Colonic mucosa (tissue), 4 donors: ENCODE data around the gene ARHGAP6. TPM values are rescaled to one million over a fixed set of nuclear protein-coding genes. Genes with fewer than 3 reads are reported as not detected.

ENCODE experiments used
- DNase-seq: peaks from one replicate; pipeline ENCODE4 v3.0.0-alpha.2; 2020
- H3K27ac ChIP-seq: fragments of 200-600 bp; one replicate; pipeline ENCODE4 v1.8.0; 2021
- H3K27me3 ChIP-seq: fragments of 200-600 bp; one replicate; pipeline ENCODE4 v1.8.0; 2021
- H3K36me3 ChIP-seq: fragments of 200-600 bp; one replicate; pipeline ENCODE4 v1.8.0; 2021
- H3K4me1 ChIP-seq: fragments of 200-600 bp; one replicate; pipeline ENCODE4 v1.8.0; 2021; ENCODE audit warnings: mild to moderate bottlenecking
- H3K4me3 ChIP-seq: fragments of 200-600 bp; one replicate; pipeline ENCODE4 v1.8.0; 2021
- H3K9ac ChIP-seq, 2 donors: one replicate each; pipeline ENCODE4 v1.7.0; 2013; ENCODE audit warnings: control low read depth in 2 of 2, low read depth in 2 of 2, low read length in 2 of 2
- H3K9me3 ChIP-seq: fragments of 200-600 bp; one replicate; pipeline ENCODE4 v1.8.0; 2021
- intact Hi-C: fragments of 100-400 bp; cut with DNase I; formaldehyde crosslinking; loops from one replicate; pipeline ENCODE4 v1.14.1; 2022
- total RNA-seq, 2 donors: library from RNA; stranded (reverse); fragmentation: NEBNext Ultra II Directional in 1 of 2; extraction: Animal tissue kit (Norgen Biotek cat#: 25700) in 1 of 2; gene quantifications; one replicate each; pipeline ENCODE4 v1.2.1, GENCODE V29; 2021
- TF ChIP-seq, protein P1 (sequence below): fragments of 200-600 bp; IDR thresholded peaks from one replicate; pipeline ENCODE4 v1.8.0; 2022; ENCODE audit warnings: antibody characterized with exemption, mild to moderate bottlenecking
- donor health status: healthy.
- donor health status: DM: no; HTN: no; CAD: no.
- donor health status: DM: no; HTN: no; CAD: no.

Gene ARHGAP6
- total RNA-seq, 2 donors from 2014 or later, result 1.1 to 5.0 TPM

DNA sequence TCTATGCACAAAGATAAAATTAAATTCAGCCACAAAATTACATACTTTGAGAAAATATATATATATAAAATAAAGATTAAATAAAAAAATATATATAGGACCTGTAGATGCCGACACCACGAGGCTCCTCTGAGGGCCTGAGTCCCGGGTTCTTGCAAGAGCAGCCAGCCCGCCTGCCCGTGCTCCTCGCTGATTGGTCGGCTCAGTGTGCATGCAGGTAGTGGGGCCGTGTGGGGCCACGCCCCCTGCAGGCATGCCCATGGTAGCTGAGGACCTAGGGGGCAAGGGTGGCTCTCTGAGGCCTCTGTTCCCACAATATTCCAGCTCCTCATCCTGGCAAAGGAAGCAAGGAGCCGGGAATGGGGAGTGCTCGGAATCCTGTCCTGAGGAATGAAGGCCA, 453.0 kb downstream of the ARHGAP6 start:
- no peaks in the 10 kb centered on the region for H3K4me1 ChIP-seq
- TF ChIP-seq, protein P1, sequence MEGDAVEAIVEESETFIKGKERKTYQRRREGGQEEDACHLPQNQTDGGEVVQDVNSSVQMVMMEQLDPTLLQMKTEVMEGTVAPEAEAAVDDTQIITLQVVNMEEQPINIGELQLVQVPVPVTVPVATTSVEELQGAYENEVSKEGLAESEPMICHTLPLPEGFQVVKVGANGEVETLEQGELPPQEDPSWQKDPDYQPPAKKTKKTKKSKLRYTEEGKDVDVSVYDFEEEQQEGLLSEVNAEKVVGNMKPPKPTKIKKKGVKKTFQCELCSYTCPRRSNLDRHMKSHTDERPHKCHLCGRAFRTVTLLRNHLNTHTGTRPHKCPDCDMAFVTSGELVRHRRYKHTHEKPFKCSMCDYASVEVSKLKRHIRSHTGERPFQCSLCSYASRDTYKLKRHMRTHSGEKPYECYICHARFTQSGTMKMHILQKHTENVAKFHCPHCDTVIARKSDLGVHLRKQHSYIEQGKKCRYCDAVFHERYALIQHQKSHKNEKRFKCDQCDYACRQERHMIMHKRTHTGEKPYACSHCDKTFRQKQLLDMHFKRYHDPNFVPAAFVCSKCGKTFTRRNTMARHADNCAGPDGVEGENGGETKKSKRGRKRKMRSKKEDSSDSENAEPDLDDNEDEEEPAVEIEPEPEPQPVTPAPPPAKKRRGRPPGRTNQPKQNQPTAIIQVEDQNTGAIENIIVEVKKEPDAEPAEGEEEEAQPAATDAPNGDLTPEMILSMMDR, result no peak
- intact Hi-C loops, result no loop called here
- no peak for DNase-seq
- no peak overlapping the region for H3K4me3 ChIP-seq
- no peak overlapping the region for H3K9ac ChIP-seq
- H3K27me3 ChIP-seq, result no peaks in the 10 kb centered on the region
- H3K36me3 ChIP-seq, result no peaks in the 10 kb centered on the region
- H3K27ac ChIP-seq, result no peak overlapping the region
- H3K9me3 ChIP-seq, result no peaks in the 10 kb centered on the region

DNA sequence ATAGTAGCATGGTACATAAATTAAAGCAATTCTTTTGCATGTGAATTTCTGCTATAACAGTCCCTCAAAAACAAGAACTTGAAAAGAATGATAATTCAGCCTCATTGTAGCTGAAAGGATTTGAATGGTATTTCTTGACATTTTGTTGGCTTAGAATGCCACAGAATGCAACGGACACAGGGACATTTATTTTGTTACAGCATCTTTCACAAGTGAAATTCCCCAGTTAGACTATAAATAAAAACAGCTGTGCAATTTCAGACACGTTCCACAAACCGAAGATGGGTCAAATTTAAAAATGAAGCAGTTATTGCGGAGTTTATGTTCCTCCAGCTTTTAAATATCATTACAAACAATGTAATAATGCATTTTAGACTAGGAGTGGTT, 455.3 kb downstream of the ARHGAP6 start:
- TF ChIP-seq, protein P1, result no peak
- intact Hi-C loops, result no loop called here
- H3K4me3 ChIP-seq, result no peak overlapping the region
- no peaks in the 10 kb centered on the region for H3K9me3 ChIP-seq
- H3K9ac ChIP-seq, result no peak overlapping the region
- no peaks in the 10 kb centered on the region for H3K27me3 ChIP-seq
- DNase-seq, result no peak
- no peaks in the 10 kb centered on the region for H3K36me3 ChIP-seq
- H3K27ac ChIP-seq, result no peak overlapping the region
- no peaks in the 10 kb centered on the region for H3K4me1 ChIP-seq

DNA sequence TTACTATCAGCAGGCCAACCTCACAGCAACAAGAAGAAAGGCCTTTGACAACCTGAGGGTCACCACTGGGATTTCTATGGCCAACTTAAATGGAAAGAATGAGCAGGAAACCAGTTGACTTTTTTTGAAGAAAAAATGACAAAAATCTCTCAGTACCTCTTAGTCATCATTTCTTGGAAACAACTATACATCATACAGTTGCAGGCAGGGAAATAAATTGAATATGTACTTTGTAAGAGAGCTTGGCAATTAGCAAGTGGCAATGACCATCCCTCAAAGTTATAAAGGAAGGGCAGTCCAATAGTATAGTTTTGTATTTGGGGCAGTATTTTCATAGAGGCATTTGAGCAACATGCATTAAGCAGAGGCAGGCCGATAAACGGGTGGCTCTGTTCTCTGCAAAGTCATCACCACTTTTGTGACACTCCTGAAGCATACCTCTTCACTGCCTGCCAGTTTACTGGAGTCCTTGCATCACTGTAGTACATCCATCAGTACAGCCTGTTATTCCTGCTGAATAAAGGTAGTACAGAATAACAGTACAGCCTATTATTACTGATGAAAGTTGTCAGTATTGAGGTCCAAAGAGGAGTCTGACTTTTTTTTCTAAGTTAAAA, 455.8 kb downstream of the ARHGAP6 start:
- H3K27me3 ChIP-seq, result no peaks in the 10 kb centered on the region

DNA sequence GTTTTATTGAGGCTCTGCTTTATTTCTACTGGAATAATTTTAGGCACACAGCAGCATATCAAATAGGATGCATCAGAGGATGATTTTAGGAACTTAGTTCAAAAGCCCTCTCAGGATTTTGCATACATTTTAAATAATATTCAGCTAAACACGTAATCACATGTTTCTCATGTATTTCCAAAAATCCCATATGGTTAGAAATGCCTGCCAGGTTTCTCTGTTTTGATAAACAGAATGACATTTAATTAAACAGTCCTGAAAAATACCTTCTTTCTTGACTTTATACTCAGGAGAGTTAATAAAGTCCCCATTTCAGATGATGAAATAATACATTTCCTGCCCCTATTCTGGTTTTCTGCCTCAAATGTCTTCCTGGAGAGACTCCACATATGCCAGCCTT, 459.0 kb downstream of the ARHGAP6 start:
- H3K9me3 ChIP-seq, result no peaks in the 10 kb centered on the region
- no peak overlapping the region for H3K9ac ChIP-seq
- no peak overlapping the region for H3K4me3 ChIP-seq
- intact Hi-C loops, result no loop called here
- H3K36me3 ChIP-seq, result no peaks in the 10 kb centered on the region
- TF ChIP-seq, protein P1, result no peak
- H3K27ac ChIP-seq, result no peak overlapping the region
- DNase-seq, result no peak
- no peaks in the 10 kb centered on the region for H3K27me3 ChIP-seq
- H3K4me1 ChIP-seq, result no peaks in the 10 kb centered on the region

More for the DNA sequence above, 455.8 kb downstream of the ARHGAP6 start:
- intact Hi-C loops, result no loop called here
- TF ChIP-seq, protein P1, result no peak
- Histone ChIP-seq H3K27ac (no peak overlapping the region), H3K9ac (no peak overlapping the region), H3K4me3 (no peak overlapping the region), H3K4me1 (no peaks in the 10 kb centered on the region), H3K9me3 (no peaks in the 10 kb centered on the region), H3K36me3 (no peaks in the 10 kb centered on the region)
- DNase-seq, result no peak

DNA sequence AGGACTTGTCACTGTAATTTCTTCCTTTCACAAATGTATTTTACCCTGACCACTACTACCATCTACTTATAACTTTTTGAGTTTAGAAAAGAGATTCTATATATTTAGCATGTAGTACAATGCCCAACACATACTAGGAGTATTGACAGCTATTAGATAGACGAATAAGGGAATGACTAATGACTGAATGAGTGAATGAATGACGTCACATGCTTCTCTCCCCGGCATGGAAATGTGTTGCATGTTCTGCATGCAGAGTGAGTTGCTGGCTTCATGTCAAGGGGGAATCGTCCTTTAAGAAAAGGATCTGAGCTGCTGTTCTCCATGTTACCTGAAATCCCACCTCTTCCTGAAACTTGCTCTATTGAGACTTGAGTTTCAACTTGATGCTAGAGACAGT, 459.9 kb downstream of the ARHGAP6 start:
- intact Hi-C loops, result no loop called here
- H3K27ac ChIP-seq, result no peak overlapping the region
- no peak overlapping the region for H3K9ac ChIP-seq
- no peaks in the 10 kb centered on the region for H3K4me1 ChIP-seq
- H3K36me3 ChIP-seq, result no peaks in the 10 kb centered on the region
- no peak overlapping the region for H3K4me3 ChIP-seq
- no peak for DNase-seq
- no peaks in the 10 kb centered on the region for H3K27me3 ChIP-seq
- H3K9me3 ChIP-seq, result no peaks in the 10 kb centered on the region
- TF ChIP-seq, protein P1, result no peak
